ENCODE results near the gene PLA2G6. TPM values are rescaled to one million over a fixed set of nuclear protein-coding genes. Genes with fewer than 3 reads are reported as not detected.

The PLA2G6 gene
- total RNA-seq, 1 experiment from 2014 or later: 24.1 TPM

GRCh38 chr22:38067028-38067415 is 114.6 kb downstream of the PLA2G6 start:
- H2BK15ac ChIP-seq (ENCODE audit: low read depth, low read length): no peak overlapping the region
- DNase-seq: no peak
- H3K23me2 ChIP-seq (ENCODE audit: insufficient read length, low read depth, low read length, poor library complexity, severe bottlenecking): no peaks in the 10 kb centered on the region
- H4K8ac ChIP-seq (replicated peaks; ENCODE audit: insufficient read length, low read depth, low read length): no peak overlapping the region
- H3K27ac ChIP-seq (ENCODE audit: insufficient read length, low read depth, low read length): no peak overlapping the region
- no peak overlapping the region for H2BK12ac ChIP-seq (ENCODE audit: insufficient read length, low read depth, low read length)
- H2AK5ac ChIP-seq (ENCODE audit: insufficient read length, low read length): no peak overlapping the region
- no peak overlapping the region for H4K91ac ChIP-seq (ENCODE audit: insufficient read length, low read depth, low read length)
- no peak overlapping the region for H2AFZ ChIP-seq (ENCODE audit: low read length)
- H3K27me3 ChIP-seq (ENCODE audit: insufficient read depth, low read length): no peaks in the 10 kb centered on the region
- H3K18ac ChIP-seq (ENCODE audit: insufficient read length, low read depth, low read length): no peak overlapping the region
- H3K23ac ChIP-seq (ENCODE audit: insufficient read length, low read depth, low read length): no peak overlapping the region
- no peak overlapping the region for H3K56ac ChIP-seq (ENCODE audit: insufficient read length, low read depth, low read length)
- Mint-ChIP-seq H3K36me3 (ENCODE audit: insufficient read depth in 1 of 3, low read depth in 3 of 3) (peaks cover 10 to 68% (median 55%) of the 10 kb centered on the region in 3 experiments), H3K4me1 (peaks cover 0 to 4% of the 10 kb centered on the region in 2 experiments; a peak in 1 of 4 replicates), H3K9me3 (no peaks in the 10 kb centered on the region), H3K27me3 (ENCODE audit: low read depth) (no peaks in the 10 kb centered on the region), H3K4me3 (no peak overlapping the region), H3K27ac (peak overlapping the region in 1 of 3 experiments; percentile 78; a peak in 1 of 7 replicates)
- TF ChIP-seq, protein P1, sequence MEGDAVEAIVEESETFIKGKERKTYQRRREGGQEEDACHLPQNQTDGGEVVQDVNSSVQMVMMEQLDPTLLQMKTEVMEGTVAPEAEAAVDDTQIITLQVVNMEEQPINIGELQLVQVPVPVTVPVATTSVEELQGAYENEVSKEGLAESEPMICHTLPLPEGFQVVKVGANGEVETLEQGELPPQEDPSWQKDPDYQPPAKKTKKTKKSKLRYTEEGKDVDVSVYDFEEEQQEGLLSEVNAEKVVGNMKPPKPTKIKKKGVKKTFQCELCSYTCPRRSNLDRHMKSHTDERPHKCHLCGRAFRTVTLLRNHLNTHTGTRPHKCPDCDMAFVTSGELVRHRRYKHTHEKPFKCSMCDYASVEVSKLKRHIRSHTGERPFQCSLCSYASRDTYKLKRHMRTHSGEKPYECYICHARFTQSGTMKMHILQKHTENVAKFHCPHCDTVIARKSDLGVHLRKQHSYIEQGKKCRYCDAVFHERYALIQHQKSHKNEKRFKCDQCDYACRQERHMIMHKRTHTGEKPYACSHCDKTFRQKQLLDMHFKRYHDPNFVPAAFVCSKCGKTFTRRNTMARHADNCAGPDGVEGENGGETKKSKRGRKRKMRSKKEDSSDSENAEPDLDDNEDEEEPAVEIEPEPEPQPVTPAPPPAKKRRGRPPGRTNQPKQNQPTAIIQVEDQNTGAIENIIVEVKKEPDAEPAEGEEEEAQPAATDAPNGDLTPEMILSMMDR (conservative IDR thresholded peaks at IDR 0.05): no peak
- no peaks in the 10 kb centered on the region for H3K79me2 ChIP-seq (ENCODE audit: insufficient read depth, low read length)
- H3K4me2 ChIP-seq (ENCODE audit: insufficient read depth, insufficient read length, low read length): no peak overlapping the region
- no peak overlapping the region for H3K14ac ChIP-seq (ENCODE audit: insufficient read depth, low read length)
- H4K20me1 ChIP-seq (ENCODE audit: control insufficient read depth, insufficient read depth, insufficient read length): no peaks in the 10 kb centered on the region
- no peak overlapping the region for H4K5ac ChIP-seq (ENCODE audit: insufficient read length, low read depth, low read length)
- H2BK120ac ChIP-seq (ENCODE audit: low read depth, low read length, poor library complexity, severe bottlenecking): no peak overlapping the region
- no peaks in the 10 kb centered on the region for H3K79me1 ChIP-seq (ENCODE audit: insufficient read depth, low read depth, low read length, poor library complexity, severe bottlenecking)
- no peak overlapping the region for H3K4ac ChIP-seq (ENCODE audit: low read depth, low read length)
- no peak overlapping the region for H2BK20ac ChIP-seq (ENCODE audit: low read depth, low read length, poor library complexity, severe bottlenecking)
- no peak overlapping the region for H3K9ac ChIP-seq (ENCODE audit: extremely low read depth, insufficient read length, low read length)
- H2BK5ac ChIP-seq (ENCODE audit: insufficient read length, low read length): no peak overlapping the region
- H3T11ph ChIP-seq (ENCODE audit: low read length): no peak overlapping the region
- H3K4me1 ChIP-seq (ENCODE audit: insufficient read depth, low read length): no peaks in the 10 kb centered on the region
- no peaks in the 10 kb centered on the region for H3K9me3 ChIP-seq (ENCODE audit: control insufficient read depth, low read depth, low read length)
- no CpG with 5 or more reads among the region's 8 CpGs for WGBS (ENCODE audit: extremely low coverage, insufficient read length, low lambda C conversion rate)

All from H9 (cell line).